OCI-LY3 (cell line): ENCODE results near the gene CCNF.
A peak's percentile ranks its signal among the peaks of the same experiment; 100 is the strongest.
"Not testable (repeated sequence)": the region's sequence is repeated elsewhere in the genome, so short reads cannot be mapped to it uniquely, and the experiment has no call there.

Source experiments
- H2AFZ ChIP-seq: fragments of 200-600, 300-600 bp; shearing (Covaris generic); 2 replicates; pipeline ENCODE4 v1.6.0; 2014; ENCODE audit warnings: antibody characterized with exemption, low read depth, low read length
- H3K27ac ChIP-seq: fragments of 200-600, 300-600 bp; sonication (generic); 2 replicates; pipeline ENCODE4 v1.5.1; 2014; ENCODE audit warnings: mild to moderate bottlenecking, low read length, moderate library complexity, mixed read lengths
- H3K27me3 ChIP-seq: fragments of 200-600, 300-600 bp; sonication (generic); 2 replicates; pipeline ENCODE4 v1.6.1; 2014; ENCODE audit warnings: low read depth, low read length, mixed read lengths
- H3K36me3 ChIP-seq: fragments of 200-600, 300-600 bp; sonication (generic); replicated peaks from 2 replicates; pipeline ENCODE3; 2014; ENCODE audit warnings: low read depth, low read length, mixed read lengths
- H3K4me1 ChIP-seq: fragments of 300-600, 200-600 bp; sonication (generic); 2 replicates; pipeline ENCODE4 v1.6.1; 2014; ENCODE audit warnings: low read length, mixed read lengths
- H3K4me2 ChIP-seq: fragments of 200-600, 300-600 bp; sonication (generic); 2 replicates; pipeline ENCODE4 v1.6.1; 2014; ENCODE audit warnings: low read length, mixed read lengths
- H3K4me3 ChIP-seq: fragments of 300-600, 200-600 bp; sonication (generic); 2 replicates; pipeline ENCODE4 v1.5.1; 2014; ENCODE audit warnings: antibody characterized with exemption, mild to moderate bottlenecking, low read length, moderate library complexity
- H3K79me2 ChIP-seq: fragments of 300-600, 200-600 bp; shearing (Covaris generic); 2 replicates; pipeline ENCODE4 v1.6.1; 2014; ENCODE audit warnings: mild to moderate bottlenecking, low read length, mixed read lengths
- H3K9ac ChIP-seq: fragments of 300-600, 200-600 bp; shearing (Covaris generic); 2 replicates; pipeline ENCODE4 v1.6.0; 2014; ENCODE audit warnings: mild to moderate bottlenecking, low read length, moderate library complexity
- H3K9me3 ChIP-seq: fragments of 200-600, 300-600 bp; shearing (Covaris generic); 2 replicates; pipeline ENCODE4 v1.6.1; 2014; ENCODE audit warnings: low read length, mixed read lengths; ENCODE audit not compliant: insufficient read depth
- H4K20me1 ChIP-seq: fragments of 200-600, 300-600 bp; sonication (generic); 2 replicates; pipeline ENCODE4 v1.6.1; 2016; ENCODE audit warnings: low read length, mixed read lengths; ENCODE audit not compliant: insufficient read depth
- CTCF ChIP-seq: fragments of 200-600, 300-600 bp; sonication (generic); IDR thresholded peaks from 2 replicates; pipeline ENCODE4 v1.5.1; 2014; ENCODE audit warnings: antibody characterized with exemption, low read length, low read depth
- EZH2phosphoT487 ChIP-seq: fragments of 200-600 bp; shearing (Covaris generic); IDR thresholded peaks from 2 replicates; pipeline ENCODE4 v1.6.1; 2018; ENCODE audit warnings: antibody characterized with exemption, mixed run types, low read depth

Gene CCNF

GRCh38 chr16:2429034-2429770 is at the start of gene CCNF:
Gene CCNF (plus strand): TSS chr16:2429447. CDS start chr16:2429482, 35 bp downstream.
- peak within 1 kb of the TSS; percentile 55 for H3K27ac ChIP-seq
- peak within 1 kb of the TSS; percentile 98 for H3K4me2 ChIP-seq
- no peak for TF ChIP-seq CTCF
- TF ChIP-seq EZH2phosphoT487 = no peak
- no peaks in the 10 kb centered on the region for H3K27me3 ChIP-seq
- H3K9ac ChIP-seq = peak within 1 kb of the TSS; percentile 94
- H2AFZ ChIP-seq = peak within 1 kb of the TSS; percentile 38; the same call in 1 of the 2 replicates
- H3K9me3 ChIP-seq = no peaks in the 10 kb centered on the region
- peaks cover 20% of the 10 kb centered on the region for H3K79me2 ChIP-seq
- peaks cover 22% of the 10 kb centered on the region for H3K36me3 ChIP-seq
- H3K4me1 ChIP-seq = peaks cover 18% of the 10 kb centered on the region
- H4K20me1 ChIP-seq = peaks cover 14% of the 10 kb centered on the region
- peak within 1 kb of the TSS; percentile 92 for H3K4me3 ChIP-seq

GRCh38 chr16:2383501-2383900 is 45.7 kb upstream of the CCNF start:
- no peaks in the 10 kb centered on the region for H3K36me3 ChIP-seq
- H3K27ac ChIP-seq = no peak overlapping the region
- no peaks in the 10 kb centered on the region for H4K20me1 ChIP-seq
- H3K4me3 ChIP-seq = no peak overlapping the region
- H3K27me3 ChIP-seq = no peaks in the 10 kb centered on the region
- H3K9me3 ChIP-seq = 0 out of 2 replicates have a peak, but pooled peaks cover under 1% of the 10 kb centered on the region
- H3K79me2 ChIP-seq = no peaks in the 10 kb centered on the region
- H3K4me1 ChIP-seq = no peaks in the 10 kb centered on the region
- no peak overlapping the region for H3K4me2 ChIP-seq
- H3K9ac ChIP-seq = no peak overlapping the region
- TF ChIP-seq CTCF = no peak
- TF ChIP-seq EZH2phosphoT487 = no peak
- H2AFZ ChIP-seq = no peak overlapping the region

GRCh38 chr16:2384426-2384825 is 44.8 kb upstream of the CCNF start:
- Histone ChIP-seq H2AFZ (no peak overlapping the region), H3K4me1 (no peaks in the 10 kb centered on the region), H3K36me3 (no peaks in the 10 kb centered on the region), H3K9ac (no peak overlapping the region), H3K79me2 (no peaks in the 10 kb centered on the region), H3K4me3 (no peak overlapping the region), H3K4me2 (no peak overlapping the region), H3K27ac (no peak overlapping the region), H4K20me1 (no peaks in the 10 kb centered on the region), H3K9me3 (0 out of 2 replicates have a peak, but pooled peaks cover 6% of the 10 kb centered on the region), H3K27me3 (no peaks in the 10 kb centered on the region)
- no peak for TF ChIP-seq CTCF

GRCh38 chr16:2385190-2385836 is 43.9 kb upstream of the CCNF start:
- Histone ChIP-seq H2AFZ (no peak overlapping the region), H3K9ac (no peak overlapping the region), H3K9me3 (0 out of 2 replicates have a peak, but pooled peaks cover 6% of the 10 kb centered on the region), H3K27me3 (no peaks in the 10 kb centered on the region), H3K4me2 (no peak overlapping the region), H3K4me3 (no peak overlapping the region), H3K79me2 (no peaks in the 10 kb centered on the region), H3K4me1 (no peaks in the 10 kb centered on the region), H3K27ac (no peak overlapping the region), H3K36me3 (no peaks in the 10 kb centered on the region), H4K20me1 (no peaks in the 10 kb centered on the region)
- TF ChIP-seq EZH2phosphoT487 (no peak), CTCF (no peak)

GRCh38 chr16:2385982-2386381 is 43.3 kb upstream of the CCNF start:
- H3K9me3 ChIP-seq, H3K27me3 ChIP-seq, H3K36me3 ChIP-seq, H3K4me3 ChIP-seq, H3K27ac ChIP-seq, H3K4me2 ChIP-seq, H3K9ac ChIP-seq, H3K79me2 ChIP-seq, H4K20me1 ChIP-seq, H2AFZ ChIP-seq, H3K4me1 ChIP-seq: not testable (repeated sequence)
